ENCODE results near the gene GSTK1. TPM values are rescaled to one million over a fixed set of nuclear protein-coding genes. Genes with fewer than 3 reads are reported as not detected.
A peak's percentile ranks its signal among the peaks of the same experiment; 100 is the strongest.

The GSTK1 gene
- total RNA-seq, 8 experiments from 2014 or later, result 18.0 to 189 (median 46.9) TPM

DNA sequence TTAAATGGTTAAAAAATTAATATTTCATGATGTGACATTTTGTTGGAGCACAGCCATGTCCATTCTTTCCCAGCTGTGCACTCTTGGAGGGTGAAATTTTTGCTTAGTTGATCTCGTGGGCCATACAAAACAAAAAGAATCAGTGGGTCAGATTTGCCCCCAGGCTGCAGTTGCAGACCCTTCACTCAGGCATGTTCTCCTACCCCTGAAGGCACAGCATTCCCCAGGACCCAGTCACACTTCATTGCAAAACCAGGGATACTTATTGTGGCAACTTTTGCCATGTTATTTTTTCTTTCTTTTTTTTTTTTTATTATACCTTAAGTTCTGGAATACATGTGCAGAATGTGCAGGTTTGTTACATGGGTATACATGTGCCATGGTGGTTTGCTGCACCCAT, 35.4 kb upstream of the GSTK1 start:
- H3K4me3 ChIP-seq, result no peak overlapping the region
- peaks cover 6 to 14% of the 10 kb centered on the region in 2 donors for H3K4me1 ChIP-seq (replicated peaks in 1 of 2)
- 0 to 100% (median 75%) methylated on average over 1 of the region's 1 CpG; no CpG with 5 or more reads in 2 of the 10 experiments for WGBS, 10 experiments
- no peak for ATAC-seq (replicated peaks in 6 of 8)
- in situ Hi-C loops (cut with MboI; ENCODE audit: low pct_unique_long_range_greater_than_20kb in 2 of 9, low sequenced_read_pairs in 9 of 9, unreplicated experiment in 9 of 9), result loop anchor here in 2 of 9 experiments (25.0 kb wide), 1 partner anchor 184 kb away; the partner anchor contains the start of gene EPHA1 (in 2 of the 2)
- no peak overlapping the region for H3K27ac ChIP-seq

DNA sequence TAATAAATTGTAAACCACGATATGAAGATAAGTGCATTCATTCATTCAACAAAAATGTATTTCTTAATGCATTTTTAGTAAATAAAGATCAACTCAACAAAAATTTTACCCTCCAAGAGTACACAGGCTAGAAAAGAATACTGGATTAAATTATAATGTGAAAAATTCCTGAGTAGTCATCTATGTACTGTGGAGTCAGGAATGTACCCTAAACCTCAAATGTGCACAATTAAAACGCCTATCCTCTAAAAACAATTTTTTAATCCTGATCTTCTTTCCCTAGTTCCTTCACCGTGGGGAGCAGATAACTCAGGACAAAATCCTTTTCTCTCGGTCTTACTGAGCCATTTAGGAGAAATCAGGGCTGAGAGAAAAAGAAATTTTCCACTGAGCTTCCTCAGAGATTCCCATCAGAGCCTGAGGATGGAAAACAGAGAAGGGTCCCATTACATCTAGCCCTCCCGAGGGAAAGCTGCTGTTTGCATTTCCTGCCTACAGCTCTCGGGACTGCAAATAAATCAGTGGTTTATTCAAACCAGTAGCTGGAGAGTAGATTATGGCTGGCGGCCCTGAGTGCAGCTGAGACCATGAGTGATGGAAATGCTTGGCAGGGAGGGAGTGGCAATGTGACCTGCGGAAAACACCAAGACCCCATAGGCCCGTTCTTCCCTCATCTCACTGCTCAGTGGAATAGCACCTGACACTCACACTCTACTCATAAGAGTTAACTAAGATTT, 34.0 kb upstream of the GSTK1 start:
- no peak overlapping the region for H3K4me3 ChIP-seq
- peak; percentile 68 to 100 (median 99) for ATAC-seq (replicated peaks in 6 of 8)
- 2 to 57% (median 33%) methylated on average over 3 to 8 of the region's 9 CpGs for WGBS, 10 experiments
- peak overlapping the region; percentile 38 to 43 for H3K27ac ChIP-seq
- in situ Hi-C loops (cut with MboI; ENCODE audit: low pct_unique_long_range_greater_than_20kb in 2 of 9, low sequenced_read_pairs in 9 of 9, unreplicated experiment in 9 of 9), result loop anchor here in 2 of 9 experiments (25.0 kb wide), 1 partner anchor 183 kb away; the partner anchor contains the start of gene EPHA1 (in 2 of the 2)
- peaks cover 6 to 14% of the 10 kb centered on the region in 2 donors for H3K4me1 ChIP-seq (replicated peaks in 1 of 2)

DNA sequence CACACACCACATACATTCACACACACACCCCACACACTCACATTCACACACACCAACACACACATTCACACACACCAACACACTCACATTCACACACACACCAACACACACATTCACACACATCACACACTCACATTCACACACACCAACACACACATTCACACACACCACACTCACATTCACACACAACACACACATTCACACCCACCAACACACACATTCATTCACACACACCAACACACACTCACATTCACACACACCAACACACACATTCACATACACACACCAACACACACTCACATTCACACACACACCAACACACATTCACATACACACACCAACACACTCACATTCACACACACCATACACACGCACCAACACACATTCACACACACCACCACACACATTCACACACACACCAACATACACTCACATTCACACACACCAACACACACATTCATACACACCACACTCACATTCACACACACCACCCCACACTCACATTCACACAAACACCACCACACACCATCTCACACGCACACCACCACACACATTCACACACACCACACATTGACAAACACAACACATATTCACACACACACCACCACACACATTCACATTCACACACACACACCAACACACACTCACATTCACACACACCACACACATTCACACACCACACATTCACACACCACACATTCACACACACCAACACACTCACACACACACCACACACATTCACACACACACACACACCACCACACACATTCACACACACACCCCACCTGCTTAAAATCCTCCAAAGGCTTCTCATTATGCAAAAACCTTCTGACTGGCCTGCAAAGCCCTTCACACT, 32.4 kb upstream of the GSTK1 start:
- 46 to 83% (median 53%) methylated on average over 1 to 2 of the region's 2 CpGs; no CpG with 5 or more reads in 7 of the 10 experiments for WGBS, 10 experiments
- in situ Hi-C loops (cut with MboI; ENCODE audit: low pct_unique_long_range_greater_than_20kb in 2 of 9, low sequenced_read_pairs in 9 of 9, unreplicated experiment in 9 of 9), result loop anchor here in 2 of 9 experiments (25.0 kb wide), 1 partner anchor 181 kb away; the partner anchor contains the start of gene EPHA1 (in 2 of the 2)
- ATAC-seq (replicated peaks in 6 of 8), result no peak

DNA sequence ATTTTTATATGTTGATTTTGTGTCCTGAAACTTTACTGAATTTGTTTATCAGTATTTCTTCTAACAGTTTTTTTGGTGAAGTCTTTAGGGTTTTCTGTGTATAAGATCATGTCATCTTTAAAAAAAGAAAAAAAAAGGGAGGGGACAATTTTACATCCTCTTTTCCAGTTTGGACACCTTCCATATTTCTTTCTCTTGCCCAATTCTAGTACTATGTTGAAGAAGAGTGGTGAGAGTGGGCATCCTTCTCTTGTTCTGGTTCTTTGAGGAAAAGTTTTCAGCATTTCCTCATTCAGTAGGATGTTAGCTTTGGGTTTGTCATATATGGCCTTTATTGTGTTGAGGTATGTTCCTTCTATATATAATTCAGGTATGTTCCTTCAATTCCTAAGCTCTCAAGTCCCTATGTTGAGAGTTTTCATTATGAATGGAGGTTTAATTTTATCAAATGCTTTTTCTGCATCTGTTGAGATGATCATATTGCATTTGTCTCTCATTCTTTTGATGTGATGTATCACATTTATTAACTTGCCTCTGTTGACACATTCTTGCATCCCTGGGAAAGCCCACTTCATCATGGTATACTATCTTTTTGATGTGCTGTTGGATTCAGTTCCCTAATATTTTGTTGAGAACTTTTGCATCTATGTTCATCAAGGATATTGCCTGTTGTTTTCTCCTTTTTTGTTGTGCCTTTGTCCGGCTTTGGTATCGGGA, 29.3 kb upstream of the GSTK1 start:
- in situ Hi-C loops (cut with MboI; ENCODE audit: low pct_unique_long_range_greater_than_20kb in 2 of 9, low sequenced_read_pairs in 9 of 9, unreplicated experiment in 9 of 9), result loop anchor here in 2 of 9 experiments (25.0 kb wide), 1 partner anchor 178 kb away; the partner anchor contains the start of gene EPHA1 (in 2 of the 2)
- peaks cover 6 to 11% of the 10 kb centered on the region in 2 donors for H3K4me1 ChIP-seq (replicated peaks in 1 of 2)
- ATAC-seq (replicated peaks in 6 of 8), result no peak
- H3K27ac ChIP-seq, result no peak overlapping the region
- no peak overlapping the region for H3K4me3 ChIP-seq
- 25 to 100% (median 100%) methylated on average over 1 to 2 of the region's 2 CpGs; no CpG with 5 or more reads in 1 of the 10 experiments for WGBS, 10 experiments

More for the DNA sequence above, 32.4 kb upstream of the GSTK1 start:
- H3K4me3 ChIP-seq, result no peak overlapping the region
- peaks cover 6 to 14% of the 10 kb centered on the region in 2 donors for H3K4me1 ChIP-seq (replicated peaks in 1 of 2)
- no peak overlapping the region for H3K27ac ChIP-seq

DNA sequence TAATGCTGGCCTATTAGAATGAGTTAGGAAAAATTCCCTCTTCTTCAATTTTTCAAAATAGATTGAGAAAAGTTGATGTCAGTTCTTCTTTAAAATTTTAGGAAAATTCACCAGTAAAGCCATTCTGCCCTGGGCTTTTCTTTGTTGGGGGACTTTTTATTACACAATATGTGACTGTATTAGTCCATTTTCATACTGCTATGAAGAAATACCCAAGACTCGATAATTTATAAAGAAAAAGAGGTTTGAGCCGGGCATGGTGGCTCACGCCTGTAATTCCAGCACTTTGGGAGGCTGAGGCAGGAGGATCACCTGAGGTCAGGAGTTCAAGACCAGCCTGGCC, 28.7 kb upstream of the GSTK1 start:
- no peak for ATAC-seq (replicated peaks in 6 of 8)
- in situ Hi-C loops (cut with MboI; ENCODE audit: low pct_unique_long_range_greater_than_20kb in 2 of 9, low sequenced_read_pairs in 9 of 9, unreplicated experiment in 9 of 9), result loop anchor here in 2 of 9 experiments (25.0 kb wide), 1 partner anchor 178 kb away; the partner anchor contains the start of gene EPHA1 (in 2 of the 2)
- Histone ChIP-seq H3K4me1 (replicated peaks in 1 of 2) (peaks cover 3 to 8% of the 10 kb centered on the region in 2 donors), H3K27ac (no peak overlapping the region), H3K4me3 (no peak overlapping the region)
- 0 to 100% (median 75%) methylated on average over 1 to 3 of the region's 3 CpGs; no CpG with 5 or more reads in 3 of the 10 experiments for WGBS, 10 experiments

DNA sequence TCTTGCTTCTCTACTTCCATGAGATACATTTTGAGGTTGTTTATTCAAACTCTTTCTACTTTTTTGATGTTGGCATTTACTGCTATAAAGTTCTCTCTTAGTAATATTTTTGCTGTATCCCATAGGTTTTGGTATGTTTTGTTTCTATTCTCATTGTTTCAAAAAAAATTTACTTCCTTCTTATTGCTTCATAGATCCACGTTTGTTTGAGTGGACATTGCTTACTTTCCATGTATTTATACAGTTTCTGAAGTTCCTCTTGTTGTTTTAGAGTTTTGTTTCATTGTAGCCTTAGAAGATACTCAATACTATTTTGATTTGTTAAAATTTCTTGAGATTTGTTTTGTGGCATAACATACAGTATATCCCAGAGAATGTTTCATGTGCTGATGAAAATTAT, 27.7 kb upstream of the GSTK1 start:
- no peak overlapping the region for H3K4me3 ChIP-seq
- no peaks in the 10 kb centered on the region for H3K4me1 ChIP-seq (replicated peaks in 1 of 2)
- H3K27ac ChIP-seq, result no peak overlapping the region
- in situ Hi-C loops (cut with MboI; ENCODE audit: low pct_unique_long_range_greater_than_20kb in 2 of 9, low sequenced_read_pairs in 9 of 9, unreplicated experiment in 9 of 9), result loop anchor here in 2 of 9 experiments (25.0 kb wide), 1 partner anchor 177 kb away; the partner anchor contains the start of gene EPHA1 (in 2 of the 2)
- 0 to 55% (median 21%) methylated on average over 1 of the region's 1 CpG; no CpG with 5 or more reads in 1 of the 10 experiments for WGBS, 10 experiments
- no peak for ATAC-seq (replicated peaks in 6 of 8)

DNA sequence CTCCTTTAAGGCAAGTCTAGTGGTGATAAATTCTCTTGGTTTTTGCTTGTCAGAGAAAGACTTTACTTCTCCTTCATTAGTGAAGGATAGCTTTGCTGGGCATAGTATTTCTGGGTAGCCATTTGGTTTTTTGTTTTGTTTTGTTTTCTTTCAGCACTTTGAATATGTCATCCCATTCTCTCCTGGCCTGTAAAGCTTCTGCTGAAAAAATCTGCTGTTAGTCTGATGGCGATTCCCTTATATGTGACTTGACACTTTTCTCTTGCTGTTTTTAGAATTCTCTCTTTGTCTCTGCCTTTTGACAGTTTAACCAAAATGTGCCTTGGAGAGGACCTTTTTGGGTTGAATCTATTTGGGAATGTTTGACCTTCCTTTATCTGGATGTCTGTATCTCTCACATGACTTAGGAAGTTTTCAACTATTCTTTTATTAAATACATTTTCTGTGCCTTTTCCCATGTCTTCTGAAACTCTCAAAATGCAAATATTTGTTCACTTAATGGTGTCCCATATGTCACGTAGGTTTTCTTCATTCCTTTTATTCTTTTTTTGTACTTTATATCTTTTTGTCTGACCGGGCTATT, 26.7 kb upstream of the GSTK1 start:
- peaks cover 2 to 3% of the 10 kb centered on the region in 2 donors for H3K4me1 ChIP-seq (replicated peaks in 1 of 2)
- 16 to 83% (median 48%) methylated on average over 2 to 3 of the region's 3 CpGs for WGBS, 10 experiments
- no peak overlapping the region for H3K4me3 ChIP-seq
- no peak overlapping the region for H3K27ac ChIP-seq
- ATAC-seq (replicated peaks in 6 of 8), result no peak
- in situ Hi-C loops (cut with MboI; ENCODE audit: low pct_unique_long_range_greater_than_20kb in 2 of 9, low sequenced_read_pairs in 9 of 9, unreplicated experiment in 9 of 9), result loop anchor here in 2 of 9 experiments (25.0 kb wide), 1 partner anchor 176 kb away; the partner anchor contains the start of gene EPHA1 (in 2 of the 2)

DNA sequence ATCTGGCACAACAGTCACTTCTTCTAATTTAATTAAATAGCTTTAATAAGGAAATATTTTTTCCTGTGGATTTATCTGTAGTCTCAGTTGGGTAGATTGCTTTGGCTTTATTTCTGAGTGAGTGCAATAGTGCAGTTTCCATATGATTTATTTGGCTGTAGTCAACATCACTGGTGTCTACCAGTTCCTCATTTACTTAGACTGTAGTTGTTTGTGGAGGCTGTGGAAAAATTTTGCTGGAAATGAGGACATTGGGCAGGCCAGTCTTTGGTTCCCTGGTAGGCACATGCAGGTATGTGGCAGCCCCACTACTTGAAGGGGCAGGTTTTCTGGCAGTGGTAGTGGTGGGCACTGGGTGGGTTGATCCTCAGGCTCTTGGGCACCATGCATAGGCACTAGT, 25.9 kb upstream of the GSTK1 start:
- in situ Hi-C loops (cut with MboI; ENCODE audit: low pct_unique_long_range_greater_than_20kb in 2 of 9, low sequenced_read_pairs in 9 of 9, unreplicated experiment in 9 of 9), result loop anchor here in 2 of 9 experiments (25.0 kb wide), 1 partner anchor 175 kb away; the partner anchor contains the start of gene EPHA1 (in 2 of the 2)

DNA sequence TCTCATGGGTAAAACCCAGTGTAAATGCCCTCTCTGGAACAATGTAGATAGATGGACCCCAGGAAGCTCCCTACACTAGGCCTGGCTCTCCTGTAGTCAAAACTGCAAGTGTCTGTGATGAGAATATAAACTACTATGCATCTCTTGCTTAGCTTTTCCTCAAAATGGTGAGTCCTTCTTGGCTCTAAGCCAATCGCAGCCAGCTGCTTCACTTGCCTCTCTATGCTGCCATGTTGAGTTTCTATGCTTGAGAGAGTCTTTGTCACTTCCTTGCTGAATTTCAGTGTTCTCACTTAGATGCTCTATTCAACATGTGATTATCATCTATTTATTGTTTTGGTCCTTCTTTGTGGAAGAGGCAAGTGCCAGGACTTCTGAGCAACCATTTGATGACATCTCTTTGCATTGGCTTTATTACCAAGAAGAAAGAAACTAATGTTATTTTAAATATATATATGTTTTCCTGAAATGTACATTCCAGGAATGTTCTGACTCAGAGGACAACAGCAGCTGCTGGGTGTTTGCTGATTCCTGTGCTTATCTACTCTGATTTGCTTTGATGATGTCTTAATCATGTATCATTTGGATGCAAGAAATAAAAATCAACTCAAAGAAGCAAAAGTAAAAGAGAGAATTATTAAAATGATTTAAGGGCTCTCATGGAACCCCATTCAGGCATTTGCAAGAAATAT, 24.8 kb upstream of the GSTK1 start:
- Histone ChIP-seq H3K27ac (no peak overlapping the region), H3K4me1 (replicated peaks in 1 of 2) (peaks cover 7 to 10% of the 10 kb centered on the region in 2 donors), H3K4me3 (no peak overlapping the region)
- no peak for ATAC-seq (replicated peaks in 6 of 8)
- in situ Hi-C loops (cut with MboI; ENCODE audit: low pct_unique_long_range_greater_than_20kb in 2 of 9, low sequenced_read_pairs in 9 of 9, unreplicated experiment in 9 of 9), result loop anchor here in 2 of 9 experiments (25.0 kb wide), 1 partner anchor 174 kb away; the partner anchor contains the start of gene EPHA1 (in 2 of the 2)
- WGBS, 10 experiments, result 63 to 100% (median 89%) methylated on average over 1 of the region's 1 CpG; no CpG with 5 or more reads in 3 of the 10 experiments

More for the DNA sequence above, 25.9 kb upstream of the GSTK1 start:
- H3K4me3 ChIP-seq, result no peak overlapping the region
- peaks cover 2 to 3% of the 10 kb centered on the region in 2 donors for H3K4me1 ChIP-seq (replicated peaks in 1 of 2)
- no peak overlapping the region for H3K27ac ChIP-seq
- ATAC-seq (replicated peaks in 6 of 8), result no peak

DNA sequence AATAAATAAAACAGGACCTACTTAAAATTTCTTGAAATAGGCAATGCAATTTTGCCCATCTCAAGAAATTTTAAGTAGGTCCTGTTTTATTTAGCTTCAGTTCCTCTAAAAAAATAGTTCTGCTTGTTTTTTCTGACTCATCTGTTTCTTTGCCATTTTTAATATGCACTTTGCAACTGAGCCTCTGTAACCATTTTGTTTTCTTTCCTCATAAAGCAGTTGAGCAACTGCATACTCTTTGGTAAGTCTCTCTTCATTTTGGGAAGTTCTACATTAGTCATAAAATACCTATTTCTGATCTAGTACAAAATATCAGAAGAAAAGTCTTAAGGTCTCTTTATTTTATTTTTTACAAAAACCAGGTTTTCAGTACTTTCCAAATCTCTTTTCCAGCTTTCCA, 23.4 kb upstream of the GSTK1 start:
- in situ Hi-C loops (cut with MboI; ENCODE audit: low pct_unique_long_range_greater_than_20kb in 2 of 9, low sequenced_read_pairs in 9 of 9, unreplicated experiment in 9 of 9), result loop anchor here in 2 of 9 experiments (25.0 kb wide), 1 partner anchor 172 kb away; the partner anchor contains the start of gene EPHA1 (in 2 of the 2)
- Histone ChIP-seq H3K4me3 (no peak overlapping the region), H3K4me1 (replicated peaks in 1 of 2) (peaks cover 16 to 18% of the 10 kb centered on the region in 2 donors), H3K27ac (no peak overlapping the region)
- ATAC-seq (replicated peaks in 6 of 8), result no peak

Measured in motor neuron (in vitro differentiated cells).